OCI-LY7 (cell line): ENCODE results near the gene DAP. TPM values are rescaled to one million over a fixed set of nuclear protein-coding genes. Genes with fewer than 3 reads are reported as not detected.

Experiments
- BruUV-seq: library from RNA; stranded (reverse); fragments of 400-500 nt; replicated peaks from 2 replicates; lab custom pipeline; 2021; lab: Mats Ljungman, UMichigan
- CTCF ChIA-PET: fragments of 300-600 bp; sonication (Branson Sonifier 250); formaldehyde crosslinking; loops from one replicate; lab custom pipeline; 2022; ENCODE audit warnings: antibody characterized with exemption; ENCODE audit not compliant: unreplicated experiment; lab: Charles Lee
- POLR2A ChIA-PET: fragments of 300-600 bp; sonication (Branson Sonifier 250); formaldehyde crosslinking; loops from one replicate; lab custom pipeline; 2022; ENCODE audit warnings: antibody characterized with exemption; lab: Charles Lee
- DNase-seq: peaks from one replicate; pipeline ENCODE4 v3.0.0-alpha.2; 2015; ENCODE audit warnings: low spot score
- H2AFZ ChIP-seq: fragments of 200-600 bp; sonication (generic), shearing (Covaris generic); 2 replicates; pipeline ENCODE4 v1.6.1; 2014; ENCODE audit warnings: mild to moderate bottlenecking, antibody characterized with exemption, low read length, moderate library complexity
- H3K27ac ChIP-seq: fragments of 200-600 bp; sonication (generic); 2 replicates; pipeline ENCODE4 v1.5.1; 2014; ENCODE audit warnings: mixed run types, low read depth, mild to moderate bottlenecking, moderate library complexity, low read length, inconsistent platforms; ENCODE audit not compliant: poor library complexity, severe bottlenecking
- H3K36me3 ChIP-seq: fragments of 200-600 bp; sonication (generic); 2 replicates; pipeline ENCODE4 v1.6.1; 2014; ENCODE audit warnings: mild to moderate bottlenecking, antibody characterized with exemption, low read length, moderate library complexity, mixed read lengths; ENCODE audit not compliant: insufficient read depth
- H3K4me1 ChIP-seq: fragments of 200-600 bp; sonication (generic); 2 replicates; pipeline ENCODE4 v1.5.1; 2014; ENCODE audit warnings: mild to moderate bottlenecking, low read length; ENCODE audit not compliant: insufficient read depth, poor library complexity, severe bottlenecking
- H3K4me2 ChIP-seq: fragments of 200-600 bp; sonication (generic); 2 replicates; pipeline ENCODE4 v1.6.1; 2014; ENCODE audit warnings: mild to moderate bottlenecking, low read length
- H3K4me3 ChIP-seq: fragments of 200-600 bp; sonication (generic); 2 replicates; pipeline ENCODE4 v1.5.1; 2014; ENCODE audit warnings: mild to moderate bottlenecking, low read depth, low read length; ENCODE audit not compliant: poor library complexity, severe bottlenecking
- H3K79me2 ChIP-seq: fragments of 200-600 bp; sonication (generic); 2 replicates; pipeline ENCODE4 v1.6.1; 2016; ENCODE audit warnings: low read depth, mild to moderate bottlenecking, low read length, moderate library complexity, mixed read lengths; ENCODE audit not compliant: insufficient read depth
- H3K9me2 ChIP-seq: fragments of 200-600 bp; sonication (generic); 2 replicates; pipeline ENCODE4 v1.6.1; 2016; ENCODE audit warnings: mild to moderate bottlenecking, low read length, mixed read lengths; ENCODE audit not compliant: insufficient read depth
- H3K9me3 ChIP-seq: fragments of 200-600 bp; sonication (generic); 2 replicates; pipeline ENCODE4 v1.6.1; 2014; ENCODE audit warnings: mild to moderate bottlenecking, mixed run types, low read length, mixed read lengths
- H4K20me1 ChIP-seq: fragments of 200-600 bp; sonication (generic); 2 replicates; pipeline ENCODE4 v1.6.1; 2014; ENCODE audit warnings: mild to moderate bottlenecking, antibody characterized with exemption, low read length, moderate library complexity, mixed read lengths; ENCODE audit not compliant: insufficient read depth
- EZH2phosphoT487 ChIP-seq: fragments of 200-600 bp; sonication (generic); IDR thresholded peaks from 2 replicates; pipeline ENCODE4 v1.6.1; 2018; ENCODE audit warnings: low read depth, borderline replicate concordance, mild to moderate bottlenecking, mixed run types, antibody characterized with exemption, low read length, moderate library complexity, mixed read lengths
- intact Hi-C: fragments of 100-400 bp; cut with micrococcal nuclease; formaldehyde crosslinking; loops from one replicate; pipeline ENCODE4 v1.10.0; 2022; ENCODE audit not compliant: unreplicated experiment
- total RNA-seq, 2 experiments: library from RNA; depleted of rRNA in 1 of 2; stranded (reverse); fragments of >200 nt in 1 of 2; shearing (Covaris generic) in 1 of 2; gene quantifications; 2 replicates each; pipeline ENCODE4 v1.2.3, GENCODE V29; 2014 to 2022
- TF ChIP-seq, protein P1 (sequence below): fragments of 200-600 bp; sonication (generic); conservative IDR thresholded peaks from 2 replicates; pipeline ENCODE4 v1.5.1; 2014; ENCODE audit warnings: mild to moderate bottlenecking, antibody characterized with exemption, low read length, moderate library complexity, mixed read lengths

Gene DAP
- total RNA-seq, 2 experiments from 2014 or later: 21.5 to 96.1 TPM

GRCh38 chr5:10709409-10709808, 51.6 kb downstream of the DAP start:
- DNase-seq: no peak
- H3K27ac ChIP-seq: no peak overlapping the region
- no peak overlapping the region for H3K4me3 ChIP-seq
- CTCF ChIA-PET: no interaction called here
- no TSS peak for BruUV-seq
- H2AFZ ChIP-seq: no peak overlapping the region
- H3K9me3 ChIP-seq: no peaks in the 10 kb centered on the region
- H3K36me3 ChIP-seq: peaks cover 8% of the 10 kb centered on the region; the same call in 1 of the 2 replicates
- H4K20me1 ChIP-seq: 0 out of 2 replicates have a peak, but pooled peaks cover under 1% of the 10 kb centered on the region
- H3K4me2 ChIP-seq: no peak overlapping the region
- POLR2A ChIA-PET: interaction anchor here (0.7 kb wide), 2 partner anchors 8 to 122 kb away, joined by 3 read pairs; no protein-coding TSS in a partner anchor
- peaks cover 9% of the 10 kb centered on the region for H3K4me1 ChIP-seq
- no peaks in the 10 kb centered on the region for H3K9me2 ChIP-seq
- TF ChIP-seq, protein P1, sequence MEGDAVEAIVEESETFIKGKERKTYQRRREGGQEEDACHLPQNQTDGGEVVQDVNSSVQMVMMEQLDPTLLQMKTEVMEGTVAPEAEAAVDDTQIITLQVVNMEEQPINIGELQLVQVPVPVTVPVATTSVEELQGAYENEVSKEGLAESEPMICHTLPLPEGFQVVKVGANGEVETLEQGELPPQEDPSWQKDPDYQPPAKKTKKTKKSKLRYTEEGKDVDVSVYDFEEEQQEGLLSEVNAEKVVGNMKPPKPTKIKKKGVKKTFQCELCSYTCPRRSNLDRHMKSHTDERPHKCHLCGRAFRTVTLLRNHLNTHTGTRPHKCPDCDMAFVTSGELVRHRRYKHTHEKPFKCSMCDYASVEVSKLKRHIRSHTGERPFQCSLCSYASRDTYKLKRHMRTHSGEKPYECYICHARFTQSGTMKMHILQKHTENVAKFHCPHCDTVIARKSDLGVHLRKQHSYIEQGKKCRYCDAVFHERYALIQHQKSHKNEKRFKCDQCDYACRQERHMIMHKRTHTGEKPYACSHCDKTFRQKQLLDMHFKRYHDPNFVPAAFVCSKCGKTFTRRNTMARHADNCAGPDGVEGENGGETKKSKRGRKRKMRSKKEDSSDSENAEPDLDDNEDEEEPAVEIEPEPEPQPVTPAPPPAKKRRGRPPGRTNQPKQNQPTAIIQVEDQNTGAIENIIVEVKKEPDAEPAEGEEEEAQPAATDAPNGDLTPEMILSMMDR: no peak
- TF ChIP-seq EZH2phosphoT487: no peak
- H3K79me2 ChIP-seq: no peaks in the 10 kb centered on the region
- intact Hi-C loops: no loop called here

- intact Hi-C loops: no loop called here
- Histone ChIP-seq H3K9me3 (no peaks in the 10 kb centered on the region), H3K4me3 (no peak overlapping the region), H4K20me1 (no peaks in the 10 kb centered on the region), H3K79me2 (no peaks in the 10 kb centered on the region), H3K36me3 (peaks cover 8% of the 10 kb centered on the region; the same call in 1 of the 2 replicates), H2AFZ (no peak overlapping the region), H3K9me2 (no peaks in the 10 kb centered on the region), H3K27ac (no peak overlapping the region), H3K4me1 (peaks cover 12% of the 10 kb centered on the region), H3K4me2 (no peak overlapping the region)
- TF ChIP-seq, protein P1: no peak
- no peak for TF ChIP-seq EZH2phosphoT487
- ChIA-PET CTCF (no interaction called here), POLR2A (no interaction called here)
- BruUV-seq: no TSS peak
- DNase-seq: no peak
These were observed 52.7 kb downstream of the DAP start for GRCh38 chr5:10708189-10708944.
